PC-3 (cell line): Measurements from ENCODE around the gene WNT8A.
"Not testable (repeated sequence)": the region's sequence is repeated elsewhere in the genome, so short reads cannot be mapped to it uniquely, and the experiment has no call there.

ENCODE experiments used
- CTCF ChIP-seq: fragments of 300-600 bp; sonication (generic); conservative IDR thresholded peaks from 2 replicates; pipeline ENCODE4 v1.5.1; 2017; ENCODE audit warnings: antibody characterized with exemption, low read depth, mild to moderate bottlenecking, low read length
- EZH2 ChIP-seq: fragments of 300-600 bp; sonication (generic); IDR thresholded peaks from one replicate; pipeline ENCODE4 v1.6.1; 2017; ENCODE audit warnings: antibody characterized with exemption, mild to moderate bottlenecking, low read length; ENCODE audit not compliant: unreplicated experiment

DNA sequence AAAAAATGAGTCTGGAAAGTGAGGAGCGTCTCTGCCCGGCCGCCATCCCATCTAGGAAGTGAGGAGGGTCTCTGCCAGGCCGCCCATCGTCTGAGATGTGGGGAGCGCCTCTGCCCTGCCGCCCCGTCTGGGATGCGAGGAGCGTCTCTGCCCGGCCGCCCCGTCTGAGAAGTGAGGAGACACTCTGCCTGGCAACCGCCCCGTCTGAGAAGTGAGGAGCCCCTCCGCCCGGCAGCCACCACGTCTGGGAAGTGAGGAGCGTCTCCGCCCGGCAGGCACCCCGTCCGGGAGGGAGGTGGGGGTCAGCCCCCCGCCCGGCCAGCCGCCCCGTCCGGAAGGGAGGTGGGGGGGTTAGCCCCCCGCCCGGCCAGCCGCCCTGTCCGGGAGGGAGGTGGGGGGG is 13.8 kb upstream of the WNT8A start:
- TF ChIP-seq CTCF, EZH2: not testable (repeated sequence)
